ENCODE data around the gene EFCAB11. TPM values are rescaled to one million over a fixed set of nuclear protein-coding genes. Genes with fewer than 3 reads are reported as not detected.

The EFCAB11 gene
- total and polyA plus RNA-seq, 3 experiments from 2014 or later: 2.0 to 12.1 (median 9.8) TPM

DNA sequence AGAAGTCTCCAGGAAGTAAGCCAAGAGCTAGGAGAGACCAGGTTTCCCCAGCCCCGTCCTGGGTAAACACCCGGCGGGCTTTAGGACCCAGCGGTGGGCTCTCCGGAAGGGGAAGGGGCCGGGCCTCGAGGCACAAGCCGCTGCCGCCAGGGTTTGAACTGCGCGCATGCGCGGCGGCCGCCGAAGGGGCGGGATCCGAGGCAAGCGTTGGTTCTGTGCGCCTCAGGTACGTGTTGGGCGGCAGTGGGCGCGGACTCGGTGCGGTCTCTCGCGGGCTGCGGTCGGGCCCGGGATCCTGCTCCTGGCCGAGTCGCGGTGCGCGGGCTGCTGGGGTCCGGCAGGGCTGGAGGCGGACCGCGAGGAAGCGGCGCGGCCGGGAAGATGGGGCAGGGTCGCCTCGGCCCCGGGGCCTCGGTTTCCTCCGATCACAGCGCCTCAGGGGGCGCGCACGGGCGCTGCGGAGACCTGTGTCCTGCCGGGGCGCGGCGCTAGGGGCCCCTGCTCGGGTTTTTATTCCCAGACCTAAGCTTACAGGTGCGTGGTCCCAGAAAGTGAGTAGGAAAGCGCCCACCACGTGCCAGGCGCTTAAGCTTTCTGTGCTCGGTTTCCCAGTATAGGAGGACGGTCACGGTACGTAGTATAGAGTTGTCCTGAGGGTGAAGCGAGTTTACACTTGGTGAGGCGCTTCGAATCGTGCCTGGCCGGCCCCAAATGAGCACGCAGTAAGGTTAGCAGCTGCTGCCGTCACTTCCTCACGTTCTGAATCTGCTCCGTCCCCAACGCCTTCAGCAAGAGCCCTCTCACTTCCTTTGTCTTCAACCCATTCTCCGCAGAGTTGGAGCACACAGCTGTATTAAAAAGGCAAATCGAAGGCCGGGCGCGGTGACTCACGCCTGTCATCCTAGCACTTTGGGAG, 1.5 kb upstream of the EFCAB11 start, which contains the start of gene TDP1:
TDP1 (plus strand) TSS at position 183 of the 916 bp plus-strand sequence. CDS start 7,188 bp downstream, outside the sequence.
- Mint-ChIP-seq H3K36me3 (peaks cover 0 to 30% (median 2%) of the 10 kb centered on the region in 3 donors), H3K9me3 (no peaks in the 10 kb centered on the region), H3K4me3 (peak within 1 kb of the TSS; percentile 87 to 97 (median 94)), H3K27me3 (no peaks in the 10 kb centered on the region), H3K27ac (peak within 1 kb of the TSS; percentile 97 to 99 (median 99)), H3K4me1 (peaks cover 57 to 69% (median 60%) of the 10 kb centered on the region in 3 donors)
- peaks cover 53% of the 10 kb centered on the region for H3K4me1 ChIP-seq (ENCODE audit: insufficient read depth, low read length)
- H3K27ac ChIP-seq (ENCODE audit: low read depth, low read length): peak within 1 kb of the TSS; percentile 98
- H3K9me3 ChIP-seq (ENCODE audit: low read length): no peaks in the 10 kb centered on the region
- ChIA-PET CTCF (interaction anchor here (0.7 to 3.7 kb wide), 7 partner anchors 10 to 803 kb away, joined by 3 to 27 read pairs (median 3); no protein-coding TSS in a partner anchor), POLR2A (interaction anchor here (0.6 to 1.6 kb wide), 4 partner anchors 16 to 530 kb away, joined by 3 to 8 read pairs (median 4); partner anchors contain the start of gene PSMC1)
- H3K4me3 ChIP-seq (ENCODE audit: low read length): peak within 1 kb of the TSS; percentile 92
- H3K36me3 ChIP-seq (ENCODE audit: insufficient read depth, low read length): no peaks in the 10 kb centered on the region
- DNase-seq: peak; percentile 92 to 98 (median 98)
- H3K27me3 ChIP-seq (ENCODE audit: insufficient read depth, low read length, poor library complexity, severe bottlenecking): no peaks in the 10 kb centered on the region

DNA sequence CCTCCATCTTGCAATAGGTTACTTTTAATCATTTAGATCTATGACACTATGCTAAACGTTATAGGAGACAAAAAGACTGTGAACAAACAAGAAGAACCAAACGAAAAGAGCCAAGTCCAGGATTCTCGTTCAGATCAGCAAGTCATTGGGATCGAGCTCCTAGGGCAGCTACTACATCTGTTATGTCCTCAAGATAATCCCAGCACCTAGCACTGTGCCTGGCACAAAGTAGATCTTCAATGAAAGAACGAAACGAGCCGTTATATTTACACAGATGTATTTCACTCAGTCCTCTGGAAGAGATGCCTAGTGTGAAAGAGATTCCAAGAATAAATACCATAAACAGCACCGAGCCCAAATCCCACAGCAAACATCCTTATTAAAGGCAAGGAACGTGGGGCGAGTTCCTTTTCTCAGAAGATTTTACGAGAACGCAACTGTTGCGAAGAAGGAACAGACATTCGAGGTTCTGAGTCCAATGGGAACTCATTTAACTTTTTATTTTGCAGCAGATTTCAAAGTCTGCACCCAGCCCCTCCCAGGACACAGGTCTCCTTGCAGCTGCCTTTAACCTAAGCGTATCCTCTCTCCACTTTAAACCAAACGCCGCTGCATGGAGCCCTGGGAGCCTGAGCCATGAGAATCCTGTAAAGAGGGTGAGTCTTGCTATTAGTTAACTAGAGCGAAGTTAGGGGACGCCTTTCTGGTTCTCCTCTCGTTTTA, 653 bp upstream of the EFCAB11 start:
- Histone ChIP-seq H3K4me3 (ENCODE audit: low read length) (peak overlapping the region; percentile 92), H3K27me3 (ENCODE audit: insufficient read depth, low read length, poor library complexity, severe bottlenecking) (no peaks in the 10 kb centered on the region), H3K9me3 (ENCODE audit: low read length) (no peaks in the 10 kb centered on the region), H3K27ac (ENCODE audit: low read depth, low read length) (peak overlapping the region; percentile 98), H3K36me3 (ENCODE audit: insufficient read depth, low read length) (no peaks in the 10 kb centered on the region), H3K4me1 (ENCODE audit: insufficient read depth, low read length) (peaks cover 45% of the 10 kb centered on the region)
- ChIA-PET POLR2A (interaction anchor here (0.5 to 1.6 kb wide), 3 partner anchors 107 to 428 kb away, joined by 3 to 7 read pairs (median 4); partner anchors contain the start of gene PSMC1), CTCF (interaction anchor here (0.9 to 3.7 kb wide), 3 partner anchors 16 to 17 kb away, joined by 3 to 27 read pairs (median 14); no protein-coding TSS in a partner anchor)
- H3K27ac Mint-ChIP-seq: peak overlapping the region; percentile 88 to 99 (median 96)
- H3K4me3 Mint-ChIP-seq: peak overlapping the region; percentile 87 to 97 (median 94)
- H3K36me3 Mint-ChIP-seq: peaks cover 0 to 30% (median 2%) of the 10 kb centered on the region in 3 donors
- no peaks in the 10 kb centered on the region for H3K9me3 Mint-ChIP-seq
- DNase-seq: no peak
- H3K27me3 Mint-ChIP-seq: no peaks in the 10 kb centered on the region
- H3K4me1 Mint-ChIP-seq: peaks cover 49 to 61% (median 52%) of the 10 kb centered on the region in 3 donors

DNA sequence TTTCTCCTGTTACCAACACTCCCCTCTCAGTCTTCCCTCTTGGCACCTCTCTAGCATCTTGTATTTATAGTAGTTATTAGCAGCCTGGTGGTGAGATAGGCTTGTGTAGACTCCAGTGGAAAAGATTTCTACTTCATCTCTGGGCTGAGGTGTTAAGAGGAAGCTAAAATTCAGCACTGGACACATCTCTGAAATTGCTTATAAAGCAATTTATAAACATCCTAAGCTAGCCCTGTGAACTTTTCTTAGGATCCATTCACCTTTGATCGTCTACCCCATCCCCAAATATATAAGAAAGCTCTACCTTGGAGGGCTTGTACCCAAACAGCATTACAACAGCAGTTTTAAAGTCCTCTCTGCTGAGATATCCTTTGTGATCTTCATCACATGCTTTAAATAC, 928 bp downstream of the EFCAB11 start:
- DNase-seq: no peak
- ChIA-PET CTCF (interaction anchor here (0.6 kb wide), 1 partner anchor 788 kb away, joined by 3 read pairs; no protein-coding TSS in a partner anchor), POLR2A (no interaction called here)
- Mint-ChIP-seq H3K36me3 (peaks cover 2 to 28% (median 4%) of the 10 kb centered on the region in 3 donors), H3K4me3 (peak overlapping the region; percentile 38 to 97 (median 94)), H3K4me1 (peaks cover 36 to 45% (median 38%) of the 10 kb centered on the region in 3 donors), H3K9me3 (no peaks in the 10 kb centered on the region), H3K27ac (peak overlapping the region in 6 of 8 donors; percentile 23 to 99 (median 96)), H3K27me3 (no peaks in the 10 kb centered on the region)
- no peak overlapping the region for H3K27ac ChIP-seq (ENCODE audit: low read depth, low read length)
- H3K4me3 ChIP-seq (ENCODE audit: low read length): no peak overlapping the region
- H3K4me1 ChIP-seq (ENCODE audit: insufficient read depth, low read length): peaks cover 31% of the 10 kb centered on the region
- H3K36me3 ChIP-seq (ENCODE audit: insufficient read depth, low read length): no peaks in the 10 kb centered on the region
- H3K27me3 ChIP-seq (ENCODE audit: insufficient read depth, low read length, poor library complexity, severe bottlenecking): no peaks in the 10 kb centered on the region
- no peaks in the 10 kb centered on the region for H3K9me3 ChIP-seq (ENCODE audit: low read length)

DNA sequence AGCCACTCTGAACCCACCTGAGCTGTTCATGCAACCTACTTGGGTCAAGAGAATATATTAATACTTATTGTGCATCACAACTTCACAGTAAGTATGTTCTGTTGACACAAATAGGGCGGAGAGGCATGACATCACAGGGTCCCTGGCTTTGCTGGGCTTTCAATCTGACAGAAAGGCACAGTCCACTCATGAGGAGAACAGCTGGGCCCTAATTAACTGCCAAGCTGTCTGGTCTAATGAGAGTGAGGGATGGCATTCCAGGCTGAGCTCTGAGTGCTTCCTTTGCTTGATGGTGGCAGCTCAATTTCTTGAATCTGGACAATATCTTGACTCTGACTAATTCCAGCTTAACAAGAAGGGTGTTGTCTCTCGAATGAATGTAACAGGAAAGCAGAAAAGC, 2.0 kb downstream of the EFCAB11 start:
- H3K27me3 Mint-ChIP-seq: no peaks in the 10 kb centered on the region
- CTCF ChIA-PET: interaction anchor here (1.3 kb wide), 1 partner anchor 13 kb away, joined by 4 read pairs; no protein-coding TSS in a partner anchor
- POLR2A ChIA-PET: no interaction called here

DNA sequence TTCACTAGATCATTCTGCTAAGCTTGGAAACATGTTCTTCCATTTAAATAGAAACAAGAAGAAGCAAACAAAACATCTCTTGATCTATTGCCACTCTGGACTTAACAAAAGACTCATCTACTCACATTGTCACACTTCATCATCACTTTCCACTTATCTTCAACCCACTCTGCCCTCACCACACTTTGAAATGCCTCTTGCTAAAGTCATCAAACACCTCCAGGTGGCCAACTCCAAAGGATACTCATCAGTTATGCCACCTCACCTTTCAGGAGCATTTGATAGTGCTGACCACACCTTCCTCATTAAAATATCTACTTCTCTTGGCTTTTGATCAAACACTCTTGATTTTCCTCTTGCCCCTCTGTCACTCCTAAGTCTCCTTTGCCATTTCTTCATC, 7.2 kb downstream of the EFCAB11 start:
- Histone ChIP-seq H3K27me3 (ENCODE audit: insufficient read depth, low read length, poor library complexity, severe bottlenecking) (no peaks in the 10 kb centered on the region), H3K9me3 (ENCODE audit: low read length) (no peaks in the 10 kb centered on the region), H3K4me1 (ENCODE audit: insufficient read depth, low read length) (no peaks in the 10 kb centered on the region), H3K27ac (ENCODE audit: low read depth, low read length) (no peak overlapping the region), H3K36me3 (ENCODE audit: insufficient read depth, low read length) (no peaks in the 10 kb centered on the region), H3K4me3 (ENCODE audit: low read length) (no peak overlapping the region)
- POLR2A ChIA-PET: no interaction called here
- DNase-seq: no peak
- Mint-ChIP-seq H3K4me3 (no peak overlapping the region), H3K4me1 (no peaks in the 10 kb centered on the region), H3K9me3 (no peaks in the 10 kb centered on the region), H3K27ac (no peak overlapping the region), H3K27me3 (peaks cover 0 to 1% of the 10 kb centered on the region in 2 donors), H3K36me3 (peaks cover 4 to 9% (median 6%) of the 10 kb centered on the region in 3 donors)
- CTCF ChIA-PET: no interaction called here

More for the DNA sequence above, 2.0 kb downstream of the EFCAB11 start:
- Histone ChIP-seq H3K9me3 (ENCODE audit: low read length) (no peaks in the 10 kb centered on the region), H3K4me1 (ENCODE audit: insufficient read depth, low read length) (peaks cover 21% of the 10 kb centered on the region), H3K27ac (ENCODE audit: low read depth, low read length) (no peak overlapping the region), H3K4me3 (ENCODE audit: low read length) (no peak overlapping the region), H3K27me3 (ENCODE audit: insufficient read depth, low read length, poor library complexity, severe bottlenecking) (no peaks in the 10 kb centered on the region), H3K36me3 (ENCODE audit: insufficient read depth, low read length) (no peaks in the 10 kb centered on the region)
- H3K4me3 Mint-ChIP-seq: peak overlapping the region in 2 of 7 donors; percentile 4 to 38
- no peak for DNase-seq
- peak overlapping the region in 2 of 8 donors; percentile 20 to 99 for H3K27ac Mint-ChIP-seq
- peaks cover 27 to 35% (median 27%) of the 10 kb centered on the region in 3 donors for H3K4me1 Mint-ChIP-seq
- no peaks in the 10 kb centered on the region for H3K9me3 Mint-ChIP-seq
- peaks cover 6 to 22% (median 7%) of the 10 kb centered on the region in 3 donors for H3K36me3 Mint-ChIP-seq

DNA sequence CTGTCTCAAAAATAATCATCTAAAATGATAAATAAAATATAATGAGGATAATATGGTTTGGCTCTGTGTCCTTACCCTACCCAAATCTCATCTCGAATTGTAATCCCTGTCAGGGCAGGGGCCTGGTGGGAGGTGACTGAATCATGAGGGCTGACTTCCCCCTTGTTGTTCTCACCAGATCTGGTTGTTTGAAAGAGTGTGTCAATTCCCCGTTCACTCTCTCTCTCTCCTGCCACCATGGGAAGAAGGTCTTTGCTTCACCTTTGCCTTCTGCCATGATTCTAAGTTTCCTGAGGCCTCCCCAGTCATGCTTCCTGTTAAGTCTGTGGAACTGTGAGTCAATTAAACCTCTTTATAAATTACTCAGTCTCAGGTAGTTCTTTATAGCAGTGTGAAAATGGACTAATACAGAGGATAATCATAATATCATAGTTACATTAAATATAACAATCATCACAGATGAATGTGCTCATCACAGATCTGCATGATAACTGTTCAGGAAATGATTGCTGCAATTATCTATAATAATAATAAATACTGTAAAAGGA, 12.6 kb downstream of the EFCAB11 start:
- Mint-ChIP-seq H3K9me3 (no peaks in the 10 kb centered on the region), H3K27me3 (no peaks in the 10 kb centered on the region), H3K4me1 (peaks cover 0 to 1% (median 0%) of the 10 kb centered on the region in 3 donors), H3K4me3 (no peak overlapping the region), H3K27ac (no peak overlapping the region), H3K36me3 (peaks cover 0 to 2% (median 0%) of the 10 kb centered on the region in 3 donors)
- CTCF ChIA-PET: interaction anchor here (1.0 kb wide), 1 partner anchor 817 kb away, joined by 3 read pairs; no protein-coding TSS in a partner anchor
- Histone ChIP-seq H3K36me3 (ENCODE audit: insufficient read depth, low read length) (no peaks in the 10 kb centered on the region), H3K27me3 (ENCODE audit: insufficient read depth, low read length, poor library complexity, severe bottlenecking) (no peaks in the 10 kb centered on the region), H3K9me3 (ENCODE audit: low read length) (no peaks in the 10 kb centered on the region), H3K4me1 (ENCODE audit: insufficient read depth, low read length) (no peaks in the 10 kb centered on the region), H3K27ac (ENCODE audit: low read depth, low read length) (no peak overlapping the region), H3K4me3 (ENCODE audit: low read length) (no peak overlapping the region)
- POLR2A ChIA-PET: interaction anchor here (0.5 kb wide), 1 partner anchor 458 kb away, joined by 3 read pairs; no protein-coding TSS in a partner anchor
- DNase-seq: no peak

DNA sequence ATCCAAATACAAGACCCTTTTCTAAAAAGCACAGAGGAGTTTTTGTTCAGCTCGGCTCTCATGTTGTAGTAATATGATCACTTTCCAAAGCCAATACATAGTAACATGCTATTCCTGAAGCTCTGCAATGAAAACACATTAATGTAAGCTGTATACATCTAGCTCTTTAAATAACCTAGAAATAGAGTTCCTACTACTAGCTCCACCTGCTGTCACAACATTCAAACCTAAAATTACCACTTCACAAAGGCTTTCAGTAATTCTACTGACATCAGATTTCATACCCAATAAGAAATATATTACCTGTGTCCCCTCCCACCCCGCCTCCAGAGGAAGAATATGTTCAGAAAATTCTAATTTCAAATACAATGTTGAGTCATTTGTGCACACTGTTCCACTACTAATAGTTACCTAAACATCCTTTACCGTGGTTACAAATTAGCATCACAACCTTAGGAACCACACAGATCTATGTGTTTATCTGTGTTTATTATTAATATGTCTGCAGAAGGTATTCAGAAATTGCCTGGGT, 17.8 kb downstream of the EFCAB11 start:
- peaks cover 0 to 3% of the 10 kb centered on the region in 2 donors for H3K27me3 Mint-ChIP-seq
- no peaks in the 10 kb centered on the region for H3K36me3 Mint-ChIP-seq
- ChIA-PET POLR2A (no interaction called here), CTCF (interaction anchor here (1.3 kb wide), 1 partner anchor 34 kb away, joined by 3 read pairs; no protein-coding TSS in a partner anchor)
- H3K27ac Mint-ChIP-seq: peak overlapping the region in 2 of 8 donors; percentile 4 to 51
- no peaks in the 10 kb centered on the region for H3K9me3 Mint-ChIP-seq
- H3K36me3 ChIP-seq (ENCODE audit: insufficient read depth, low read length): no peaks in the 10 kb centered on the region
- DNase-seq: no peak
- no peak overlapping the region for H3K4me3 Mint-ChIP-seq
- no peaks in the 10 kb centered on the region for H3K27me3 ChIP-seq (ENCODE audit: insufficient read depth, low read length, poor library complexity, severe bottlenecking)
- peaks cover 0 to 1% (median 0%) of the 10 kb centered on the region in 3 donors for H3K4me1 Mint-ChIP-seq
- H3K4me1 ChIP-seq (ENCODE audit: insufficient read depth, low read length): no peaks in the 10 kb centered on the region
- H3K9me3 ChIP-seq (ENCODE audit: low read length): no peaks in the 10 kb centered on the region
- no peak overlapping the region for H3K27ac ChIP-seq (ENCODE audit: low read depth, low read length)
- no peak overlapping the region for H3K4me3 ChIP-seq (ENCODE audit: low read length)
